Measurements from ENCODE around the gene PHC3.

DNA sequence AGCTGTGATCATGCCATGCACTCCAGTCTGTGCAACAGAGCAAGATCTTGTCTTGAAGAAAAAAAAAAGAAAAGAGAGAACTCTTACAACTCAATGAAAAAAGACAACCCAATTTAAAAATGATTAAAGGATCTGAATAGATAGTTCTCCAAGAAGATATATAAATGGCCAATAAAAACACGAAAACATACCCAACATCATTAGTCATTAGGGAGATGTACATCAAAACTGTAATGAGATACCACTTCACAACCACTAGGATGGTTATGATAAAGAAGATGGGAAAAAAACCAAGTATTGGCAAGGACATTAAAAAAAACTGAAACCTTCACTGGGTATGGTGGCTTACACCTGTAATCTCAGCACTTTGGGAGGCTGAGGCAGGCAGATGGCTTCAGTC lies 38.3 kb upstream of the PHC3 start:
- TF ChIP-seq, protein P1, sequence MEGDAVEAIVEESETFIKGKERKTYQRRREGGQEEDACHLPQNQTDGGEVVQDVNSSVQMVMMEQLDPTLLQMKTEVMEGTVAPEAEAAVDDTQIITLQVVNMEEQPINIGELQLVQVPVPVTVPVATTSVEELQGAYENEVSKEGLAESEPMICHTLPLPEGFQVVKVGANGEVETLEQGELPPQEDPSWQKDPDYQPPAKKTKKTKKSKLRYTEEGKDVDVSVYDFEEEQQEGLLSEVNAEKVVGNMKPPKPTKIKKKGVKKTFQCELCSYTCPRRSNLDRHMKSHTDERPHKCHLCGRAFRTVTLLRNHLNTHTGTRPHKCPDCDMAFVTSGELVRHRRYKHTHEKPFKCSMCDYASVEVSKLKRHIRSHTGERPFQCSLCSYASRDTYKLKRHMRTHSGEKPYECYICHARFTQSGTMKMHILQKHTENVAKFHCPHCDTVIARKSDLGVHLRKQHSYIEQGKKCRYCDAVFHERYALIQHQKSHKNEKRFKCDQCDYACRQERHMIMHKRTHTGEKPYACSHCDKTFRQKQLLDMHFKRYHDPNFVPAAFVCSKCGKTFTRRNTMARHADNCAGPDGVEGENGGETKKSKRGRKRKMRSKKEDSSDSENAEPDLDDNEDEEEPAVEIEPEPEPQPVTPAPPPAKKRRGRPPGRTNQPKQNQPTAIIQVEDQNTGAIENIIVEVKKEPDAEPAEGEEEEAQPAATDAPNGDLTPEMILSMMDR (IDR thresholded peaks at IDR 0.05) = no peak
- TF ChIP-seq POLR2A (IDR thresholded peaks at IDR 0.05) = no peak
